Spinal cord (tissue), 10 donors: ENCODE results near the gene GPC6. TPM values are rescaled to one million over a fixed set of nuclear protein-coding genes. Genes with fewer than 3 reads are reported as not detected.
"Not testable (repeated sequence)": the region's sequence is repeated elsewhere in the genome, so short reads cannot be mapped to it uniquely, and the experiment has no call there.

ENCODE experiments used
- DNase-seq, 6 donors: peaks; one replicate each; pipeline versions ENCODE4 v3.0.0 to v3.0.0-alpha.2; 2013 to 2015; ENCODE audit warnings: low spot score in 6 of 6, low read depth in 4 of 6
- H3K27ac ChIP-seq: one replicate; pipeline ENCODE4 v1.5.1; 2013; ENCODE audit warnings: low read depth, low read length, control low read depth
- H3K27me3 ChIP-seq: one replicate; pipeline ENCODE4 v1.6.1; 2013; ENCODE audit warnings: low read length; ENCODE audit not compliant: control insufficient read depth, insufficient read depth
- H3K36me3 ChIP-seq: one replicate; pipeline ENCODE4 v1.6.1; 2013; ENCODE audit warnings: low read length; ENCODE audit not compliant: control insufficient read depth, insufficient read depth
- H3K4me1 ChIP-seq: one replicate; pipeline ENCODE4 v1.6.1; 2013; ENCODE audit warnings: low read length; ENCODE audit not compliant: control insufficient read depth, insufficient read depth
- H3K4me3 ChIP-seq: one replicate; pipeline ENCODE4 v1.5.1; 2013; ENCODE audit warnings: low read depth, low read length, control low read depth
- H3K9me3 ChIP-seq: one replicate; pipeline ENCODE4 v1.6.1; 2013; ENCODE audit warnings: low read length; ENCODE audit not compliant: control insufficient read depth, insufficient read depth
- WGBS: methylation state at CpG from one replicate; pipeline ENCODE4 v1.1.5; 2013; ENCODE audit warnings: missing lambda C conversion rate; ENCODE audit not compliant: insufficient coverage; 5-methylcytosine and 5-hydroxymethylcytosine counted together
- polyA plus RNA-seq, 2 donors: library from polyadenylated mRNA; unstranded; fragments of 120-200 nt; gene quantifications; one replicate each; pipeline ENCODE4 v1.2.1, GENCODE V29; 2013; ENCODE audit not compliant: insufficient read length in 2 of 2
- total RNA-seq, 2 donors: library from RNA; depleted of rRNA in 1 of 2; stranded (reverse); fragments of 120-200 nt in 1 of 2; fragments of >200 nt in 1 of 2; gene quantifications; one replicate each; pipeline versions ENCODE4 v1.2.3 to v1.2.4, GENCODE V29; 2013 to 2014
- donor health status: healthy.

GPC6 gene
- total and polyA plus RNA-seq, 4 donors: 19.8 to 109 (median 46.0) TPM

DNA sequence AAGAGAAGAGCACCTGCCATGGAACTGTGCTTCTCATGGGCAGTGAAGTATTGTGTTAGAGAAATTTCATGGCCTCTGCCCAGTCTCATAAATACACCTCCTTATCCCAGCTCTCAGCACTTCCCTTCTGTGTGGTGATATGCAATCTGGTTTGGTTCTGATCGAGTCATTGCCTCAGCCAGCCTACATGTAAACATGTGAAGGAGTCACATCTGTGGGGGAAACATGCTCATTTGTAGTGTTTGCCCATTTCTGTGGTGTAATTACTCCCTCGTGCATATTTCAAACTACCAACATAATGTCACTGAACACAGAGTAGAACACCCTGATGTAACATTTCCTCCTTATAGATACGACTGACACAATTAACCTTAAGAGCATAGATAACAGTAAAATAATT is 1069.9 kb downstream of the GPC6 start:
- Histone ChIP-seq H3K27me3 (no peaks in the 10 kb centered on the region), H3K4me1 (no peaks in the 10 kb centered on the region), H3K9me3 (no peaks in the 10 kb centered on the region), H3K27ac (no peak overlapping the region), H3K36me3 (no peaks in the 10 kb centered on the region), H3K4me3 (no peak overlapping the region)
- DNase-seq: peak in 1 of 6 donors; percentile 75
- no CpG with 5 or more reads among the region's 3 CpGs for WGBS

DNA sequence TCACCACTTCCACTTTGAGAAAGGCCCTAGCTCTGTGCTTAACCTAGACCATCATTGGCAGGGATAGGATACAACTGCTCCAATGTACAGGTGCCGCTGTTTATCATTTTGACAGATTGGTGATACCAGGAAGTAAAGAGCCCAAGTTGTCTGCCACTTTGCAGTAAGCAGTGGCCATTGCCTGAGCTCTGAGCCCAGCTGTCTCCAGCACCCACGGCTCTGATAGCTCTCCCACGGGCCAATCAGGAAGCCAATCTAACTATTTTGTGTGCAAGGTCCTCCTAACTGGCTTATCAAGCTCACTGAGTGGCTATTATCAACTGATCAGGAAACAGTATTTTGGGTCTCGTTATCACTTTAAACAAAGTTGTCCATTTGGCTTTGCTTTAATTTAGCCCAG is 1071.7 kb downstream of the GPC6 start:
- no peaks in the 10 kb centered on the region for H3K9me3 ChIP-seq
- DNase-seq: no peak
- WGBS: 83% methylated on average over 3 of the region's 4 CpGs

DNA sequence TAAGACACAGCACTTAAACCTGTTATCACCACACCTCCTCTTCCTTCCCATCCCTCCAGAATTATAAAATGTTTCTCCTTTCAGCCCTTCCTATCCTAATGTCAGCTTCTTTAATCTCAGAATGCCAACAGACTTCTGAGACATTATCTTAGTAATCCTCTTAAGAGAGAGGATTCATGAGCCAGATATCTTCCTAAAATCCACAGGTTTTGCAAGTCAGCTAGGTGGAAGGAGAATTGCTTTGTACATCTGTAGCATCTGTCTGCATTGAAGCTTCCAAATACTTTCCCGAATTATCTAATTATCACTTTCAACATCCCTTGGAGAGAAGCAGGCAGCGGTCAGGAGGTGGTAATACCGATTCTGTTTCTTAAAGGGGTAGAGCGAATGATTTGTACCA is 1073.8 kb downstream of the GPC6 start:
- Histone ChIP-seq H3K27ac (no peak overlapping the region), H3K36me3 (no peaks in the 10 kb centered on the region), H3K27me3 (no peaks in the 10 kb centered on the region), H3K9me3 (no peaks in the 10 kb centered on the region), H3K4me1 (no peaks in the 10 kb centered on the region), H3K4me3 (no peak overlapping the region)
- no CpG with 5 or more reads among the region's 4 CpGs for WGBS
- peak in 1 of 6 donors; percentile 25 for DNase-seq

More for the DNA sequence above, 1071.7 kb downstream of the GPC6 start:
- H3K4me3 ChIP-seq: no peak overlapping the region
- H3K36me3 ChIP-seq: no peaks in the 10 kb centered on the region
- H3K4me1 ChIP-seq: no peaks in the 10 kb centered on the region
- no peak overlapping the region for H3K27ac ChIP-seq
- H3K27me3 ChIP-seq: no peaks in the 10 kb centered on the region

DNA sequence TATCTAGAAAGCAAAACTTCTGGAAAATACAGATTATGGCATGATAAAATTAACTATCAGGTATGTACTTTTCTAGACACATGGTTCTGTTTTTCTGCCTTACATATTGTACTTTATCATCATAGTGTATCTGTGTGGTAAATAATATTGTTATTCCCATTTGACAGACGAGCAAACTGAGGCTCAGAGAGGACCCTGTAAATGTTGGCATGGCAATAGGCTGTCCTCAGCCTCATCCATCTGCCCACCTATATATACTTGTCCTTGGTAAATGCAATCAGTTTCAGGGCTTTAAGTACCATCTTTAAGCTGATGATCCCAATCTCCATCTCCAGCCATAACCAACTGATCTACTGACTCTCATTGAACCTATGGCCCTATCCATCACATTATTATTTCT is 1074.9 kb downstream of the GPC6 start:
- Histone ChIP-seq H3K36me3 (no peaks in the 10 kb centered on the region), H3K9me3 (no peaks in the 10 kb centered on the region), H3K4me1 (no peaks in the 10 kb centered on the region), H3K27ac (no peak overlapping the region), H3K4me3 (no peak overlapping the region), H3K27me3 (no peaks in the 10 kb centered on the region)
- DNase-seq: no peak
- no CpG with 5 or more reads among the region's 1 CpG for WGBS

DNA sequence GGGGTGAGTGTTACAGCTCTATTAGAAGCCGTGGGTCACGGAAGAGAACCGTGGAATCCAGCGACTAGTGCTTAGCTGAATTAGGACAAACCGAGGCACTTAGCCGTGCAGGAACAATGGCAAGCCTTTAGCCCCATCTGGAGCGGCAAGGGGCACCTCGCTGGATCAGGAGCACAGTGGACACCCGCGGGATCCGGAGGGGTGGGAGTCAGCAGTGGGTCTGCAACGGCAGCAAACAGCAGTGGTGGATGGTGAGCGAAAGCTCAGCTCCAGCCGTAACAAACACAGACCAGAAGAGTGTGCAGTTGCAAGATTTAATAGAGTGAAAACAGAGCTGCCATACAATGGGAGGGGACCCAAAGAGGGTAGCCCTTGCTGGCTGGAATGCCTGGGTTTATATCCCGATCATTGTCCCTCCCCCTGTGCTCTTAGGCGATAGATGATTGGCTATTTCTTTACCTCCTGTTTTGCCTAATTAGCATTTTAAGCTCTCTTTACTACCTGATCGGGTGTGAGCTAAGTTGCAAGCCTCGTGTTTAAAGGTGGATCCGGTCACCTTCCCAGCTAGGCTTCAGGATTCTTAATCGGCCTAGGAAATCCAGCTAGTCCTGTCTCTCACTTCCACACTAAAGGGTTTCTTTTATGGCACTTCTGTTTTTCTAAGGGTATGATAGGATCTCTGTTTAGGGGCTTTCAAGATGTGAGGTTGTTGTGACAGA is 1076.4 kb downstream of the GPC6 start:
- DNase-seq, H3K36me3 ChIP-seq, H3K27ac ChIP-seq, H3K4me3 ChIP-seq, H3K4me1 ChIP-seq, H3K9me3 ChIP-seq, H3K27me3 ChIP-seq: not testable (repeated sequence)
- 93% methylated on average over 17 of the region's 20 CpGs for WGBS

DNA sequence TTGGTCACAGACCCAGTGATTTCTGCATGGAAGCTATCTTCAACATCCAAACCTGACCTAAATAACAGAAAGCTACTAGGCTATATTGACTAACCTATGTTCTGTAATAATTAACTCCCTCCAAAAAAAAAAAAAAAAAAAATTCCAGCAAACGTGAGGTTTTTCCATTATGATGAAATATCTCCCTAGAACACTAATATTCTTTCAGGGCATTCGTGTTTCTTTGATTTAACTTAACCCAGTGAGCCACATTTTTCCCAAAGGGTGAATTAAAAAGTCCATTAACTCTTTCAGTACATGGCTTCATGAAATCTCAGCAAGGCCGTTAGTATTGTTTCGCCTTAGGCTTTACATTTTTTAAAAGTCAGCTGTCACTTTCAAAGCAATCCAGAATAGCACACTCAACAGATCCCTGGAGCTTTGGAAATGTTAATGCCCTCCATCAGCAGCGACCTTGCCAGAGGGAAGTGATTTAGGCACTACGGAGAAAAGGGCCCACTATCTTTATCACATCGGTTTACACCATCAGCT is 1077.1 kb downstream of the GPC6 start:
- Histone ChIP-seq H3K27ac (no peak overlapping the region), H3K36me3 (no peaks in the 10 kb centered on the region), H3K9me3 (no peaks in the 10 kb centered on the region), H3K4me1 (no peaks in the 10 kb centered on the region), H3K4me3 (no peak overlapping the region), H3K27me3 (no peaks in the 10 kb centered on the region)
- WGBS: 36% methylated on average over 4 of the region's 7 CpGs
- DNase-seq: peak in 1 of 6 donors; percentile 62

DNA sequence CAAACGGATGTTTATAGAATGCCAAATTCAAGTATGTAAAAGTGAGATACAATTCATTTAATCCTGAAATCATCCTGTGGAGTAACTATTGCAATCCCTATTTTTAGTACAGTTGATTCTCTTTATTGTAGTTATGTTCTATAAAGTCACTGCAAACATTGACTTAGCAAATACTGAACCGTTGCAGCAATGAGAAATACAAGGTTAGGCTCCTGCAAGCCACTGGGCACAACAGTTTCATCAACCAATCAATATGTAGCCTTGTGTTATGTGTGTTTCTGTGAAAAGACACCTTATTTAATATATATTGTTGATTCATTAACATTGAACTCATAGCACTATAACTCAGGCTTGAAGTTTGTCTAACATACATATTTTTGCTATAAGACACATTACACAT is 1078.4 kb downstream of the GPC6 start:
- no peak overlapping the region for H3K4me3 ChIP-seq
- no peaks in the 10 kb centered on the region for H3K27me3 ChIP-seq
- H3K36me3 ChIP-seq: no peaks in the 10 kb centered on the region
- WGBS: no CpG with 5 or more reads among the region's 2 CpGs
- H3K27ac ChIP-seq: no peak overlapping the region
- H3K9me3 ChIP-seq: no peaks in the 10 kb centered on the region
- H3K4me1 ChIP-seq: no peaks in the 10 kb centered on the region
- no peak for DNase-seq

DNA sequence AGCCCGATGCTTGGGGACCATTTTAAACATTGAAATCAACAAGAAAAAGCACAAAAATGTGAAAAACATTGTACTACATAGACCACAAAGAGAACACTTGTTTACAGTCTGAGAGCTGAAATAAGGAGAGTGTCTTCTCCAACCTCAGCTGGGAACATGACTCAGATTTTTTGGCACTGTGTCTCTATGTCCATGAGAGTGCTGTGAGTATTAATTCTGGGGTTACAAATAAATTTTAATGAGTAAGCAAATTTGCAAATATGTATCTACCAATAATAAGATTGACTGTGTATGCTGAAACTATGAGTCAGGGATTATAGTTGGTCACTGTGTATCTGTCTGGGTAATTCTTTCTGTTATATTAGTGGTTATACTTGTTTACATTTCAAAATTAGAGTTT is 1078.9 kb downstream of the GPC6 start:
- Histone ChIP-seq H3K9me3 (no peaks in the 10 kb centered on the region), H3K27me3 (no peaks in the 10 kb centered on the region), H3K4me1 (no peaks in the 10 kb centered on the region), H3K36me3 (no peaks in the 10 kb centered on the region), H3K4me3 (no peak overlapping the region), H3K27ac (no peak overlapping the region)
- WGBS: no CpG with 5 or more reads among the region's 1 CpG
- no peak for DNase-seq

DNA sequence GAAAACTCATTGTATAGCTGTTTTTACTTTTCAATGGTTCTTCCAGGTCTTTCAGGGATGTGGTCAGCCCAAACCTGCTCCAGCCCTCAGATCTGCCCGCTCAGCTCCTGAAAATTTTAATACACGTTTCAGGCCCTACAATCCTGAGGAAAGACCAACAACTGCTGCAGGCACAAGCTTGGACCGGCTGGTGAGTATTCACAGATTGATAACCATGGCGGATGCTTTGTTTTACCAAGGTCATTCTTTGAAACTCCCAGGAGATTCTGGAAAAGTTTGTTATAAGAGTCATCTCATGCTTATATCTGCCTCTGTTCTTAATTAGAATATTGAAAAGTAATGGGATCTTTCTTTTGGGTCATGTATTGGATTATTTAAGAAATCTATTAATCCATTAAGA is 1079.3 kb downstream of the GPC6 start:
- Histone ChIP-seq H3K36me3 (no peaks in the 10 kb centered on the region), H3K27me3 (no peaks in the 10 kb centered on the region), H3K4me1 (no peaks in the 10 kb centered on the region), H3K27ac (no peak overlapping the region), H3K4me3 (no peak overlapping the region), H3K9me3 (no peaks in the 10 kb centered on the region)
- DNase-seq: no peak
- WGBS: 70% methylated on average over 3 of the region's 4 CpGs

DNA sequence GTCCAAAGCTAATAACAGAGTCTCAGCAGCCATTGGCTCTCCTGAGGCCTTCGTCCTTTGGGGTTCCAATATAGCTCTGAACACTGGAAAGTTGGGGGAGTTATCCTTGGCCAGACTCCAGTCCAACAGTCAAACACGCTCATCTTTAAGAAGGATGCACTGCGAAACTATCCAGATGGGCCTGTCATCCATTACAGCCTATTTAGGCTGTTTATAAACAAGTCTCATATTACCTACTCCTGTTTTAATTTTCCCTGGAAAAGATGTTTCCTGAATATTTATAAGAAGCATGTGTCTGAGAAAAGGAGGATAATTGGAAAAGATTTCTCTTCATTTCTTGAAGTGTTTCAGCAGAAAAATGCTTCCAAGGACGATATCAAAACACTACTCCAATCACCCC is 1082.2 kb downstream of the GPC6 start:
- no peaks in the 10 kb centered on the region for H3K9me3 ChIP-seq
- no peak overlapping the region for H3K27ac ChIP-seq
- no peaks in the 10 kb centered on the region for H3K27me3 ChIP-seq
- 93% methylated on average over 3 of the region's 4 CpGs for WGBS
- no peaks in the 10 kb centered on the region for H3K36me3 ChIP-seq
- H3K4me1 ChIP-seq: peaks cover 7% of the 10 kb centered on the region
- DNase-seq: peak in 1 of 6 donors; percentile 61
- no peak overlapping the region for H3K4me3 ChIP-seq
